Stimulated activated CD8-positive, alpha-beta memory T cell treated with anti-CD3 and anti-CD28 coated beads, Interleukin-4, amount 100 ng/mL, for 4 hours (primary cell): ENCODE results near the gene KLRC3.
"Not testable (repeated sequence)": the region's sequence is repeated elsewhere in the genome, so short reads cannot be mapped to it uniquely, and the experiment has no call there.

Source experiments
- DNase-seq, 2 donors: peaks; one replicate each; pipeline ENCODE4 v3.0.0-alpha.2; 2020; ENCODE audit warnings: low read depth in 2 of 2, low spot score in 1 of 2

Gene KLRC3

GRCh38 chr12:10404798-10405197 is 15.6 kb downstream of the KLRC3 start:
- DNase-seq, result no peak

GRCh38 chr12:10400829-10401228 is 19.6 kb downstream of the KLRC3 start:
- no peak for DNase-seq

- DNase-seq, result no peak
Measured at GRCh38 chr12:10398168-10398567, 22.2 kb downstream of the KLRC3 start.

DNA sequence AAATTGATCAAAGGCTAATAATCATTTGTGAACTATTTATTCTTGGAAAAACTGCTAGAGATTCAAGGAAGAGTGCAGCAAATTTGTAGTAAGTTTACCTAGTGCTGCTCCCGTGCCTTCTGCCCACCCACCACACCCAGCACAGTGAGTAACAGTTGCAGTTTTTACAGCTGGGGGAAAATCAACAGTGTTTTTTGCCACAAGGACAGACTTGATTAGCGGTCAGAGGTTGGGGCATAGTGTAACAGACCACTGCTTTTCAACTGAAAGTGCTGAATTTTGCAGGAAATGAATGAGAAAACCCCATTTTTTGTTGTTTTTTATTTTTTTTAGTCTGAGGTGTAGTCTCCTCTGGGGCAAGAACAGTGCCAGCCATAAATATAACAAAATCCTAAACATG is 23.1 kb downstream of the KLRC3 start:
- no peak for DNase-seq

GRCh38 chr12:10396176-10396575 is 24.2 kb downstream of the KLRC3 start:
- not testable (repeated sequence) for DNase-seq

GRCh38 chr12:10395390-10395998 is 24.9 kb downstream of the KLRC3 start:
- no peak for DNase-seq

DNA sequence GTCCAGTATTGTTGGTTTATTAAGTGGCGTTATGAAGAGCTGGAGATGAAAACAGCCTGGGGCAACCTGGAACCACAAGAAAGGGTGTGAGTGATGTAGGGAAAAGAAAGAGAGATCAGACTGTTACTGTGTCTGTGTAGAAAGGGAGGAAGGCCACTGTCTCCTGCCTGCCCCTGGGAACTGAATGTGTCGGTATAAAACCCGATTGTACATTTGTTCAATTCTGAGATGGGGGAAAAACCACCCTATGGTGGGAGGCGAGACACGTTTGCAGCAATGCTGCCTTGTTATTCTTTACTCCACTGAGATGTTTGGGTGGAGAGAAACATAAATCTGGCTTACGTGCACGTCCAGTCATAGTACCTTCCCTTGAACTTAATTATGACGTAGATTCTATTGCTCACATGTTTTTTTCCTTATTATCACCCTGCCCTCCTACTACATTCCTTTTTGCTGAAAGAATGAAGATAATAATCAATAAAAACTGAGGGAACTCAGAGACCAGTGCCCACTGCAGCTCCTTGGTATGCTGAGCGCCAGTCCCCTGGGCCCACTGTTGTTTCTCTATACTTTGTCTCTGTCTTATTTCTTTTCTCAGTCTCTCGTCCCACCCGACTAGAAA is 25.8 kb downstream of the KLRC3 start:
- DNase-seq, result not testable (repeated sequence)

DNA sequence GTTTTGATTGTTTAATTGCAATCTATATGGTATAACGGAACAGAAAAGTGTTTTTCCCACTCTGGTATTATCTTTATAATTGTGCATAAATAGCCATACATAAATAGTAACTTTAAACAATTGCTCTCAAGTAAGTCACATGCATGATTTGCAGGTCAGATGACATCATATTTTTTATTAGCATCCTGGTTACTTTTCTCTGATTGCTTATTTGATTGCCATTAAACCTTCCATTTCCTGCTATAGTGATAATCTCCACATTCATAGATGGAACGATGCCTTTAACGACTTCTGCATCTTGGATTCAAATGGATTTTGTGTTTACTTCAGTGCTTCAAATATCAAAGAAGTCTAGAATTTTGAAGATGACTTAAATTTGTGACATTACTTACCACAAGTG is 27.1 kb downstream of the KLRC3 start:
- no peak for DNase-seq

DNA sequence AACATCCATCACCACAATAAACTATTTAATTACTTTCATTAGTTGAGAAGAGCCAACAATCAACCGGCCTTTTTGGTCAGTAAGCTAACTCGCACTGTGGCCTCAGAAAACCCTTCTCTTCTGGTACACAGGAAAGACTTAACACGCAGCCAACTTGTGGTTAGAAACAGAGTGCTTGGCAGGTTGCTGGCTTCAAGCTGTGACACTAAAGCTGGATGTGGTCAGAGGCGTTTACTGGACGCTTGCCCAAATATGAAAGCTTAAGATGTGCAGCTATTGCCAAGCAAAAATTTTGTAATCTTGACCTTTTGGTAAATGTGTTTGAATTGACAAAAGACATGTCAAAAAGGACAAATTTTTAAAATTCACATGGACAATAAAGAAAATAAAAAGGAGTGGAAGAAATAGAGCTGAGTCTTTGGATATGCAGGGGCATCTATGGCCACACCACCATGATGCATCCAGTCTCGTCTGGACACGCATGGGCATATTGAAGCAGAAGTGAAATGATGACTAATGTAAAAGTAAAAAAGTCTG is 27.9 kb downstream of the KLRC3 start:
- no peak for DNase-seq

- not testable (repeated sequence) for DNase-seq
Measured at GRCh38 chr12:10390991-10391390, 29.4 kb downstream of the KLRC3 start.

- DNase-seq, result no peak
Measured at GRCh38 chr12:10389904-10390303, 30.5 kb downstream of the KLRC3 start, which contains the start of gene KLRK1. Gene KLRK1 (minus strand): TSS chr12:10390041. CDS start chr12:10388810, 1,231 bp downstream.

GRCh38 chr12:10388624-10389413 is 31.6 kb downstream of the KLRC3 start:
- DNase-seq, result no peak

- not testable (repeated sequence) for DNase-seq
Measured at GRCh38 chr12:10387498-10387897, 32.9 kb downstream of the KLRC3 start.

DNA sequence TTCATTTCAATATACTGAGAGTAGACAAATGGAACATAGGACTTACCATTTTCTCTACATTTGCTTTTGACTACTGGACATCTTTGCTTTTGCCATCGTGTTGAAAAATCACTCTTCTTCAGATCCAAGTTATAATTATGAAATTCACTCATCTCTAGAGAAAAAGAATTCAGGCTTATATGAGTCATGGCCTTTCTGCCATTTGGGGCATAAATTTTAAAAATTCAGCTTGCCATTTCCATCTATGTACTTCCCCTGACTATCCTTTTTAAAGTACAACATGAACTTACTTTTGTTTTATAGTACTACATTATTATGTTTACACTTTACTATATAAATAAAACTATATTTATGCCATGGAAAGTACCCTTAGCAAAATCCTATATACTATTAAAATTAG is 33.5 kb downstream of the KLRC3 start:
- no peak for DNase-seq

DNA sequence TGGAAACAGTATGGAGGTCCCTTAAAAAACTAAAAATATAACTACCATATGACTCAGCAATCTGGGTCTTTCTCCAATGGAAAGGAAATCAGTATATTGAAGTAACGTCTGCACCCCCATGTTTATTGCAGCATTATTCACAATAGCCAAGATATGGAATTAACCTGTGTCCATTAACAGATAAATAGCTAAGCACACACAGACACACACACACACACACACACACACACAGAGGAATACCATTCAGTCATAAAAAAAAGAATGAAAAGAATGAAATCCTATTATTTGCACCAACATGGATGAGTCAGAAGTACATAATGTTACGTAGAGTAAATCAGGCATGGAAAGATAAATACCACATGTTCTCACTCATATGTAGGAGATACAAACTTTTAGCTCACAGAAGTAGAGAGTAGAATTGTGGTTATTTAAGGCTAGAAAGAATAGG is 35.2 kb downstream of the KLRC3 start:
- no peak for DNase-seq

DNA sequence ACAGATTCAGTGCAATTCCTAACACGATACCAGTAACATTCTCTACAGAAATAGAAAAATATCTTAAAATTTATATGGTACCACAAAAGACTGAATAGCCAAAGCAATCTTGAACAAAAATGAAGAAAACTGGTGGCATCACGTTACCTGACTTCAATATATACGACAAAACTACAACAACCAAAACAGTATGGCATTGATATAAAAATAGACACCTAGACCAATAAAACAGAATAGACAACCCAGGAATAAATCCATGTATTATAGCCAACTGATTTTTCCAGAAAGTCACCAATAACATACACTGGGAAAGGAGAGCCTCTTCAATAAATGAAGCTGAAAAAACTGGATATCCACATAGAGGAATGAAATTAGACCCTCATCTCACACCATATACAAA is 36.2 kb downstream of the KLRC3 start:
- no peak for DNase-seq

GRCh38 chr12:10381928-10382628 is 38.3 kb downstream of the KLRC3 start:
- DNase-seq, result no peak

GRCh38 chr12:10378737-10379136 is 41.7 kb downstream of the KLRC3 start:
- DNase-seq, result not testable (repeated sequence)

DNA sequence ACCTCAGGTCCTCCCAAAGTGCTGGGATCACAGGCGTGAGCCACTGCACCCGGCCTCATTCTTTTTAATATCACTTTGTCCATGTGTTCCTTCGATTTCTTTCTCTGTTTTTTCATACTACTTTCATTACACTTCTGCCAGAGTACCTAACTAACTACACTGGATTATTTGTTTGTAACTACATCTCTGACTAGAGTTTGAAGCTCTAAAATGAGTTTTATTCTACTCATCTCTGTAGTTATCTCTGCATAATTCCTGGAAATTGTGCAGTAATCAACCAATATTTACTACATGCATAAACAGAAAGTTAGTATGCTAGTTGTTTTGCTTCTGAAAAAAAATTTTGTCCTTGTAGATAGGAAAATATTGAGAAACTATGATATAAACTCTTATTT is 45.8 kb downstream of the KLRC3 start:
- DNase-seq, result no peak

- DNase-seq, result no peak
Measured at GRCh38 chr12:10372559-10372958, 47.8 kb downstream of the KLRC3 start.

- not testable (repeated sequence) for DNase-seq
Measured at GRCh38 chr12:10371893-10372535, 48.4 kb downstream of the KLRC3 start.
